ENCODE results near the gene RACK1.

The RACK1 gene

GRCh38 chr5:181194489-181195248 lies 49.0 kb downstream of the RACK1 start:
- no peak for DNase-seq

GRCh38 chr5:181193656-181194055 lies 50.0 kb downstream of the RACK1 start:
- no peak for DNase-seq

GRCh38 chr5:181192337-181193046 lies 51.2 kb downstream of the RACK1 start:
- no peak for DNase-seq

- peak; percentile 94 for DNase-seq
Observed at GRCh38 chr5:181191526-181192336, 52.0 kb downstream of the RACK1 start.

GRCh38 chr5:181190711-181191525 lies 52.8 kb downstream of the RACK1 start:
- peak; percentile 35 for DNase-seq

- no peak for DNase-seq
Observed at GRCh38 chr5:181189962-181190710, 53.6 kb downstream of the RACK1 start.

GRCh38 chr5:181189363-181189961 lies 54.2 kb downstream of the RACK1 start:
- peak; percentile 27 for DNase-seq

GRCh38 chr5:181188700-181189362 lies 54.9 kb downstream of the RACK1 start:
- peak; percentile 73 for DNase-seq

- DNase-seq: peak; percentile 82
Observed at GRCh38 chr5:181187500-181188213, 56.0 kb downstream of the RACK1 start.

- peak; percentile 36 for DNase-seq
Observed at GRCh38 chr5:181186986-181187499, 56.7 kb downstream of the RACK1 start.
